NCI-H2029 (cell line): ENCODE measurements around the gene HNRNPL.
"Not testable (repeated sequence)": the region's sequence is repeated elsewhere in the genome, so short reads cannot be mapped to it uniquely, and the experiment has no call there.

Source experiments
- DNase-seq: peaks from one replicate; lab custom pipeline; 2025; lab: John Stamatoyannopoulos, UW

HNRNPL gene

GRCh38 chr19:38800577-38801347, 49.0 kb downstream of the HNRNPL start:
- no peak for DNase-seq

- DNase-seq, result no peak
These were observed 50.7 kb downstream of the HNRNPL start for GRCh38 chr19:38799104-38799503.

- not testable (repeated sequence) for DNase-seq
These were observed 52.0 kb downstream of the HNRNPL start for GRCh38 chr19:38797781-38798180.

GRCh38 chr19:38796154-38796553, 53.6 kb downstream of the HNRNPL start:
- DNase-seq, result no peak

GRCh38 chr19:38795549-38795948, 54.2 kb downstream of the HNRNPL start:
- no peak for DNase-seq

GRCh38 chr19:38793671-38794070, 56.1 kb downstream of the HNRNPL start:
- DNase-seq, result no peak

GRCh38 chr19:38793177-38793576, 56.6 kb downstream of the HNRNPL start:
- no peak for DNase-seq

GRCh38 chr19:38792250-38793111, 57.3 kb downstream of the HNRNPL start:
- no peak for DNase-seq

- DNase-seq, result not testable (repeated sequence)
These were observed 58.2 kb downstream of the HNRNPL start for GRCh38 chr19:38791451-38792064.

GRCh38 chr19:38790507-38791403, 59.0 kb downstream of the HNRNPL start:
- not testable (repeated sequence) for DNase-seq

GRCh38 chr19:38788478-38789243, 61.1 kb downstream of the HNRNPL start, which contains the start of gene LGALS7B:
Gene LGALS7B (plus strand): TSS chr19:38789200. CDS start chr19:38789227, 27 bp downstream.
- DNase-seq, result no peak

GRCh38 chr19:38786572-38787265, 63.1 kb downstream of the HNRNPL start:
- no peak for DNase-seq
